ENCODE results near the gene GSG1L2. TPM values are rescaled to one million over a fixed set of nuclear protein-coding genes. Genes with fewer than 3 reads are reported as not detected.

Gene GSG1L2
- total and polyA plus RNA-seq, 2 donors (not counting 3 experiments of a cell fraction or from before 2014, with no cell fraction given): not detected

GRCh38 chr17:9830711-9831110 lies 8.8 kb upstream of the GSG1L2 start:
- Histone ChIP-seq H3K4me2 (ENCODE audit: insufficient read depth, low read length) (no peak overlapping the region), H3K79me2 (ENCODE audit: control insufficient read depth, insufficient read depth, low read length) (no peaks in the 10 kb centered on the region), H3K4me1 (ENCODE audit: control insufficient read depth, extremely low read depth, insufficient read depth, low read length) (no peaks in the 10 kb centered on the region), H4K20me1 (replicated peaks; ENCODE audit: control insufficient read depth, extremely low read depth, insufficient read depth, low read length) (no peaks in the 10 kb centered on the region), H3K36me3 (ENCODE audit: control insufficient read depth in 2 of 2, extremely low read depth in 1 of 2, insufficient read depth in 2 of 2, low read length in 2 of 2) (no peaks in the 10 kb centered on the region), H3K9me3 (replicated peaks; ENCODE audit: control insufficient read depth, insufficient read depth, low read length) (peaks cover 7% of the 10 kb centered on the region), H2AFZ (ENCODE audit: low read depth, low read length) (no peak overlapping the region), H3K27ac (ENCODE audit: insufficient read depth, low read depth, low read length) (no peak overlapping the region), H3K4me3 (replicated peaks in 1 of 3; ENCODE audit: insufficient read depth in 1 of 3, low read depth in 1 of 3, low read length in 3 of 3) (no peak overlapping the region), H3K27me3 (ENCODE audit: control insufficient read depth in 2 of 2, insufficient read depth in 2 of 2, low read length in 2 of 2) (no peaks in the 10 kb centered on the region), H3K9ac (replicated peaks; ENCODE audit: extremely low read depth, insufficient read depth, low read length) (no peak overlapping the region), H3K9me1 (replicated peaks; ENCODE audit: control insufficient read depth, extremely low read depth, insufficient read depth, low read length) (no peaks in the 10 kb centered on the region)
- ChIA-PET CTCF (no interaction called here), POLR2A (no interaction called here)
- FAIRE-seq: no peak
- intact Hi-C loops (cut with micrococcal nuclease) (no loop called here), dilution Hi-C loops (cut with MboI; ENCODE audit: extremely low pct_ligation_motif_present, low sequenced_read_pairs) (no loop called here)
- no peak for DNase-seq (ENCODE audit: low read depth, low spot score)
- TF ChIP-seq POLR2A (IDR thresholded peaks at IDR 0.05; ENCODE audit: low read depth, low read length) (no peak), GATA2 (IDR thresholded peaks at IDR 0.05; ENCODE audit: insufficient read depth, insufficient read length, low read depth, low read length) (no peak), EZH2 (IDR thresholded peaks at IDR 0.05; ENCODE audit: borderline replicate concordance, low read depth, low read length, severe bottlenecking) (no peak), MAX (IDR thresholded peaks at IDR 0.05; ENCODE audit: insufficient read depth, insufficient read length) (no peak), MYC (IDR thresholded peaks at IDR 0.05; ENCODE audit: low read depth, low read length) (no peak), CTCF (IDR thresholded peaks at IDR 0.05; ENCODE audit: extremely low read depth in 1 of 2, insufficient read depth in 1 of 2, low read depth in 1 of 2, low read length in 2 of 2) (no peak), POLR2AphosphoS5 (IDR thresholded peaks at IDR 0.05; ENCODE audit: insufficient read depth, low read depth, low read length) (no peak), FOS (IDR thresholded peaks at IDR 0.05; ENCODE audit: borderline replicate concordance, insufficient read depth, low read length) (no peak), JUN (IDR thresholded peaks at IDR 0.05; ENCODE audit: borderline replicate concordance, insufficient read depth, insufficient read length, low read depth) (no peak)
- BruUV-seq (replicated peaks): no TSS peak
